Endometrium (tissue), 2 donors: Measurements from ENCODE around the gene PPP1R2.
"Not testable (repeated sequence)": the region's sequence is repeated elsewhere in the genome, so short reads cannot be mapped to it uniquely, and the experiment has no call there.

Experiments used
- FAIRE-seq: peaks from 2 replicates; lab custom pipeline; 2012; peaks lifted over from hg19 to GRCh38; lab: Jason Lieb, UNC
- donor health status: control.
- donor health status: control.

PPP1R2 gene

GRCh38 chr3:195542698-195543499, at the start of gene PPP1R2:
TSS of gene PPP1R2 (minus strand) at chr3:195543325. CDS start at chr3:195543025, 300 bp downstream.
- no peak for FAIRE-seq

GRCh38 chr3:195591852-195592251, 48.7 kb upstream of the PPP1R2 start:
- no peak for FAIRE-seq

- no peak for FAIRE-seq
Observed at GRCh38 chr3:195591220-195591619, 48.1 kb upstream of the PPP1R2 start.

- FAIRE-seq = not testable (repeated sequence)
Observed at GRCh38 chr3:195590381-195590780, 47.3 kb upstream of the PPP1R2 start.

- not testable (repeated sequence) for FAIRE-seq
Observed at GRCh38 chr3:195589796-195590195, 46.7 kb upstream of the PPP1R2 start.

- FAIRE-seq = no peak
Observed at GRCh38 chr3:195587824-195588223, 44.7 kb upstream of the PPP1R2 start.

GRCh38 chr3:195587406-195587805, 44.3 kb upstream of the PPP1R2 start:
- FAIRE-seq = no peak

GRCh38 chr3:195584543-195584870, 41.4 kb upstream of the PPP1R2 start:
- FAIRE-seq = no peak

- FAIRE-seq = no peak
Observed at GRCh38 chr3:195583831-195584542, 40.9 kb upstream of the PPP1R2 start, which contains the start of gene APOD. TSS of gene APOD (minus strand) at chr3:195583940. CDS start at chr3:195579461, 4,479 bp downstream.

GRCh38 chr3:195582947-195583346, 39.8 kb upstream of the PPP1R2 start:
- FAIRE-seq = no peak

- FAIRE-seq = no peak
Observed at GRCh38 chr3:195580744-195581443, 37.8 kb upstream of the PPP1R2 start.

GRCh38 chr3:195579281-195579680, 36.2 kb upstream of the PPP1R2 start:
- FAIRE-seq = no peak

GRCh38 chr3:195578565-195578964, 35.4 kb upstream of the PPP1R2 start:
- FAIRE-seq = no peak

GRCh38 chr3:195577645-195578177, 34.6 kb upstream of the PPP1R2 start:
- FAIRE-seq = no peak

GRCh38 chr3:195574497-195575304, 31.6 kb upstream of the PPP1R2 start:
- FAIRE-seq = no peak

- no peak for FAIRE-seq
Observed at GRCh38 chr3:195573611-195574496, 30.7 kb upstream of the PPP1R2 start.

GRCh38 chr3:195571361-195571760, 28.2 kb upstream of the PPP1R2 start:
- FAIRE-seq = no peak

GRCh38 chr3:195570912-195571311, 27.8 kb upstream of the PPP1R2 start:
- FAIRE-seq = no peak

GRCh38 chr3:195570344-195570743, 27.2 kb upstream of the PPP1R2 start:
- no peak for FAIRE-seq

GRCh38 chr3:195568630-195569029, 25.5 kb upstream of the PPP1R2 start:
- FAIRE-seq = no peak

GRCh38 chr3:195566797-195567196, 23.7 kb upstream of the PPP1R2 start:
- no peak for FAIRE-seq
